Peyer's patch (tissue), 4 donors: ENCODE data around the gene GALK2. TPM values are rescaled to one million over a fixed set of nuclear protein-coding genes. Genes with fewer than 3 reads are reported as not detected.

Experiments
- DNase-seq, 3 donors: peaks; one replicate each; pipeline ENCODE4 v3.0.0-alpha.2; 2017 to 2019
- H3K27ac ChIP-seq, 4 donors: fragments of 200-600 bp; sonication (generic); one replicate each; pipeline ENCODE4 v1.5.1; 2016 to 2019
- H3K27me3 ChIP-seq, 2 donors: fragments of 200-600 bp; sonication (generic); one replicate each; pipeline ENCODE4 v1.5.1; 2019
- H3K36me3 ChIP-seq, 3 donors: fragments of 200-600 bp; sonication (generic); one replicate each; pipeline ENCODE4 v1.5.1; 2016 to 2019
- H3K4me1 ChIP-seq, 4 donors: fragments of 200-600 bp; sonication (generic); one replicate each; pipeline ENCODE4 v1.5.1; 2016 to 2019
- H3K4me3 ChIP-seq, 4 donors: fragments of 200-600 bp; sonication (generic); 1 replicate in 3 of 4; 2 replicates in 1 of 4; pipeline ENCODE4 v1.5.1; 2016 to 2019; ENCODE audit warnings: mild to moderate bottlenecking in 1 of 4
- H3K9me3 ChIP-seq, 4 donors: fragments of 200-600 bp; sonication (generic); one replicate each; pipeline ENCODE4 v1.5.1; 2016 to 2019; ENCODE audit warnings: mild to moderate bottlenecking in 1 of 4
- CTCF ChIP-seq, 6 experiments: fragments of 450-650 bp in 4 of 6; fragments of 200-600 bp in 2 of 6; sonication (generic) in 1 of 6; IDR thresholded peaks; one replicate each; pipeline ENCODE4 v1.5.1; 2017 to 2019; ENCODE audit warnings: antibody characterized with exemption in 6 of 6, mild to moderate bottlenecking in 3 of 6, moderate library complexity in 1 of 6
- POLR2A ChIP-seq, 2 donors: fragments of 450-650 bp; IDR thresholded peaks; one replicate each; pipeline ENCODE4 v1.5.1; 2017; ENCODE audit warnings: antibody characterized with exemption in 2 of 2, mild to moderate bottlenecking in 2 of 2, moderate library complexity in 2 of 2
- small RNA-seq, 2 donors: library from RNA; depleted of rRNA; stranded (forward); fragments of <200 nt; gene quantifications; one replicate each; pipeline ENCODE3, GENCODE V24; 2016
- total RNA-seq, 4 donors: library from RNA; depleted of rRNA; stranded (reverse); fragments of >200 nt; gene quantifications; one replicate each; pipeline ENCODE4 v1.1.0, GENCODE V29; 2016

The GALK2 gene
- total RNA-seq, 4 donors from 2014 or later: 33.4 to 61.9 (median 44.3) TPM

GRCh38 chr15:49370782-49371181 is 200.7 kb downstream of the GALK2 start:
- no peak overlapping the region for H3K27ac ChIP-seq
- DNase-seq: no peak
- TF ChIP-seq POLR2A (IDR thresholded peaks at IDR 0.05) (no peak), CTCF (IDR thresholded peaks at IDR 0.05) (peak in 2 of 6 experiments; percentile 11 to 12)
- H3K4me3 ChIP-seq: no peak overlapping the region
- H3K36me3 ChIP-seq: no peaks in the 10 kb centered on the region
- H3K4me1 ChIP-seq: no peaks in the 10 kb centered on the region
- H3K9me3 ChIP-seq: no peaks in the 10 kb centered on the region
- no peaks in the 10 kb centered on the region for H3K27me3 ChIP-seq

GRCh38 chr15:49372366-49372765 is 202.3 kb downstream of the GALK2 start:
- no peak overlapping the region for H3K4me3 ChIP-seq
- no peaks in the 10 kb centered on the region for H3K27me3 ChIP-seq
- no peaks in the 10 kb centered on the region for H3K9me3 ChIP-seq
- no peak overlapping the region for H3K27ac ChIP-seq
- no peaks in the 10 kb centered on the region for H3K36me3 ChIP-seq
- TF ChIP-seq POLR2A (IDR thresholded peaks at IDR 0.05): no peak
- no peak for TF ChIP-seq CTCF (IDR thresholded peaks at IDR 0.05)
- DNase-seq: no peak
- no peaks in the 10 kb centered on the region for H3K4me1 ChIP-seq

- no peak for DNase-seq
- Histone ChIP-seq H3K27ac (no peak overlapping the region), H3K36me3 (no peaks in the 10 kb centered on the region), H3K27me3 (no peaks in the 10 kb centered on the region), H3K9me3 (no peaks in the 10 kb centered on the region), H3K4me1 (no peaks in the 10 kb centered on the region), H3K4me3 (no peak overlapping the region)
- TF ChIP-seq CTCF (IDR thresholded peaks at IDR 0.05) (no peak), POLR2A (IDR thresholded peaks at IDR 0.05) (no peak)
Measured at GRCh38 chr15:49379996-49380395, 209.9 kb downstream of the GALK2 start.

GRCh38 chr15:49380912-49381311 is 210.9 kb downstream of the GALK2 start:
- no peaks in the 10 kb centered on the region for H3K9me3 ChIP-seq
- no peak for DNase-seq
- no peaks in the 10 kb centered on the region for H3K4me1 ChIP-seq
- H3K27me3 ChIP-seq: no peaks in the 10 kb centered on the region
- no peak overlapping the region for H3K4me3 ChIP-seq
- H3K36me3 ChIP-seq: no peaks in the 10 kb centered on the region
- no peak for TF ChIP-seq POLR2A (IDR thresholded peaks at IDR 0.05)
- no peak for TF ChIP-seq CTCF (IDR thresholded peaks at IDR 0.05)
- H3K27ac ChIP-seq: no peak overlapping the region

Small RNAs within 50 kb of the gene (small RNA-seq; reads per million reads assigned to genes)
- gene MIR4716 (0 reads per million in 2 donors), gene RF00019 (0 reads per million in 2 donors), gene RN7SL307P (0 reads per million in 2 donors)

Other genes with a start within 250 kb of the GALK2 start
- gene SHC4, start 206.3 kb upstream of the GALK2 start, total RNA-seq: under 1 TPM in 1 of 4 donors, not detected in 3; 0.66 TPM
- 10 to 100 TPM; 29.7 to 41.0 (median 34.5) TPM for gene SECISBP2L, start 123.8 kb upstream of the GALK2 start, total RNA-seq
- gene COPS2, start 14.6 kb upstream of the GALK2 start, total RNA-seq: 10 to 100 TPM; 31.5 to 50.6 (median 39.0) TPM